SU-DHL-6 (cell line): ENCODE measurements around the gene ADAM12.

Experiments used
- EZH2phosphoT487 ChIP-seq: fragments of 200-600 bp; sonication (generic), shearing (Covaris generic); conservative IDR thresholded peaks from 2 replicates; pipeline ENCODE4 v1.6.1; 2018; ENCODE audit warnings: mild to moderate bottlenecking, antibody characterized with exemption, low read length, moderate library complexity, mixed read lengths
- TF ChIP-seq, protein P1 (sequence below): fragments of 200-600 bp; sonication (generic); IDR thresholded peaks from one replicate; pipeline ENCODE4 v1.5.1; 2017; ENCODE audit warnings: antibody characterized with exemption, mild to moderate bottlenecking, low read length, moderate library complexity; ENCODE audit not compliant: insufficient read depth, poor library complexity, severe bottlenecking

- TF ChIP-seq, protein P1, sequence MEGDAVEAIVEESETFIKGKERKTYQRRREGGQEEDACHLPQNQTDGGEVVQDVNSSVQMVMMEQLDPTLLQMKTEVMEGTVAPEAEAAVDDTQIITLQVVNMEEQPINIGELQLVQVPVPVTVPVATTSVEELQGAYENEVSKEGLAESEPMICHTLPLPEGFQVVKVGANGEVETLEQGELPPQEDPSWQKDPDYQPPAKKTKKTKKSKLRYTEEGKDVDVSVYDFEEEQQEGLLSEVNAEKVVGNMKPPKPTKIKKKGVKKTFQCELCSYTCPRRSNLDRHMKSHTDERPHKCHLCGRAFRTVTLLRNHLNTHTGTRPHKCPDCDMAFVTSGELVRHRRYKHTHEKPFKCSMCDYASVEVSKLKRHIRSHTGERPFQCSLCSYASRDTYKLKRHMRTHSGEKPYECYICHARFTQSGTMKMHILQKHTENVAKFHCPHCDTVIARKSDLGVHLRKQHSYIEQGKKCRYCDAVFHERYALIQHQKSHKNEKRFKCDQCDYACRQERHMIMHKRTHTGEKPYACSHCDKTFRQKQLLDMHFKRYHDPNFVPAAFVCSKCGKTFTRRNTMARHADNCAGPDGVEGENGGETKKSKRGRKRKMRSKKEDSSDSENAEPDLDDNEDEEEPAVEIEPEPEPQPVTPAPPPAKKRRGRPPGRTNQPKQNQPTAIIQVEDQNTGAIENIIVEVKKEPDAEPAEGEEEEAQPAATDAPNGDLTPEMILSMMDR, result no peak
- no peak for TF ChIP-seq EZH2phosphoT487
Measured at GRCh38 chr10:126160571-126160970, 227.7 kb downstream of the ADAM12 start.
